ENCODE data around the gene GJC2. TPM values are rescaled to one million over a fixed set of nuclear protein-coding genes. Genes with fewer than 3 reads are reported as not detected.

GJC2 gene
- total RNA-seq, 2 experiments from 2014 or later: 0.17 to 0.25 TPM

DNA sequence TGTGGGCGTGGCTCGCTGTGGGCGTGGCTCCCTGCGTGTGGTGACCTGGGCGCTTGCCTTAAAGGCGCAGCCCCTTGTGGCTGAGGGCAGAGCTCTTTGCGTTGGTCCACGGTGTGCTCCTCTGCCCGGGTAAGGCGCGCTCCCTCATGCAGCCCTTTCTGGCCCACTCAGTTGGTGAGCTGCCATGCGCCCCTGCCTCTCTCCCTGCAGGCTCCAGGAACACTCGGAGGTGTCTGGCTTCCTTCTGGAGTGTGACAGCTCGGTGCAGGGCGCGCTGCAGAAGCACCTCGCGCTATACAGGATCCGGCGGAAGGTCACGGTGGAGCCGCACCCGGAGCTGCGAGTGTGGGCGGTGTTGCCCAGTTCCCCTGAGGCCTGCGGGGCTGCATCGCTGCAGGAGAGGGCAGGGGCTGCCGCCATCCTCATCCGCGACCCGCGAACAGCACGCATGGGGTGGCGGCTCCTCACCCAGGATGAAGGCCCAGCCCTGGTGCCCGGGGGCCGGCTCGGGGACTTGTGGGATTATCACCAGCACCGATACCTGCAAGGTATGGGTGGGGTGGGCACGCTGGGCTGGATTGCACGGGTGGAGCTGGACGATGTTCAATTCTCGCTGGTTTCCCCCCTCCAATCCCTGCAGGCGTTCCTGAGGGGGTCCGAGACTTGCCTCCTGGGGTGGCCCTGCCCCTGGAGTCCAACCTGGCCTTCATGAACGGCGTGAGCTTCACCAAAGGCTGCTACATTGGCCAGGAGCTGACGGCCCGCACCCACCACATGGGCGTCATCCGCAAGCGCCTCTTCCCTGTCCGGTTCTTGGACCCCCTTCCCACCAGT is 25.0 kb downstream of the GJC2 start:
- H3K4me3 Mint-ChIP-seq: no peak overlapping the region
- intact Hi-C loops (cut with micrococcal nuclease): loop anchor here (1.0 kb wide), 1 partner anchor 8 kb away; no protein-coding TSS in a partner anchor
- no peaks in the 10 kb centered on the region for H3K9me3 Mint-ChIP-seq
- no peak overlapping the region for H3K27ac Mint-ChIP-seq
- CTCF ChIA-PET: no interaction called here
- no peaks in the 10 kb centered on the region for H3K36me3 Mint-ChIP-seq (ENCODE audit: low read depth)
- no peak for DNase-seq
- no peaks in the 10 kb centered on the region for H3K27me3 Mint-ChIP-seq (ENCODE audit: low read depth)
- peaks cover 2% of the 10 kb centered on the region for H3K4me1 Mint-ChIP-seq (ENCODE audit: low read depth)

DNA sequence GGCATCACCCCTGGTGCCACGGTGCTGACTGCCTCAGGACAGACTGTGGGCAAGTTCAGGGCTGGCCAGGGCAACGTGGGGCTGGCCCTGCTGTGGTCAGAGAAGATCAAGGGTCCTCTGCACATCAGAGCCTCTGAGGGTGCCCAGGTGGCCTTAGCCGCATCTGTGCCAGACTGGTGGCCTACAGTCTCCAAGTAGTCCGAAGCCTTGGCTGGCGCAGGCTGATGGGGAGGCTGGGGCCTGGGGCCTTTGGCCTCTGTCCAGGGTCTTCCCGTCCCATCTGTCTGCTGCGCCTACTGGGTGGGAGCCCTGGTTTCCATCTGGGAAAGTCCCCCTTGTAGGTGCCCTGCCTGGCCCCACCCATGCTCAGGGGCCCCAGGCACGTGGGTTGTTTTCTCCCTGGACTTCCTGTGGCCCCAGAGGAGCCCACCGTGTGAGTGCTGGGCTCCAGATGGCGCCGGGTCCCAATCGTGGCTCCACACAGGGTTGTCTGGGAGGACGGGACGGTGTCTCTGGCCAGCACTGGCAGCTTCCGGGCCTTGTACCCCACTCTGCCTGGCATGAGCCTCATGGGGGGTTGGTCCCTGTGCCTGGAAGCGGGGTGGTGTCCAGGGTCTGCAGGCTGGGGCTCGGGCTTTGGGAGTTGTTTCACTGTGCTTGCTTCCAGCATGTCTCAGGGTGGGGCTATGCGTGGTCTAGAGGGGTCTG is 25.7 kb downstream of the GJC2 start:
- Mint-ChIP-seq H3K27ac (no peak overlapping the region), H3K36me3 (ENCODE audit: low read depth) (no peaks in the 10 kb centered on the region), H3K4me1 (ENCODE audit: low read depth) (peaks cover 2% of the 10 kb centered on the region), H3K27me3 (ENCODE audit: low read depth) (no peaks in the 10 kb centered on the region), H3K4me3 (no peak overlapping the region), H3K9me3 (no peaks in the 10 kb centered on the region)
- CTCF ChIA-PET: interaction anchor here (1.8 kb wide), 1 partner anchor 8 kb away, joined by 13 read pairs; no protein-coding TSS in a partner anchor
- intact Hi-C loops (cut with micrococcal nuclease): no loop called here
- no peak for DNase-seq

- no peak for DNase-seq
- Mint-ChIP-seq H3K4me3 (no peak overlapping the region), H3K9me3 (no peaks in the 10 kb centered on the region), H3K27me3 (ENCODE audit: low read depth) (no peaks in the 10 kb centered on the region), H3K4me1 (ENCODE audit: low read depth) (peaks cover 2% of the 10 kb centered on the region), H3K36me3 (ENCODE audit: low read depth) (no peaks in the 10 kb centered on the region), H3K27ac (no peak overlapping the region)
- CTCF ChIA-PET: interaction anchor here (1.8 kb wide), 1 partner anchor 9 kb away, joined by 13 read pairs; no protein-coding TSS in a partner anchor
- intact Hi-C loops (cut with micrococcal nuclease): no loop called here
Observed at GRCh38 chr1:228176024-228176395, 26.3 kb downstream of the GJC2 start.

GRCh38 chr1:228176461-228177182 is 26.9 kb downstream of the GJC2 start:
- CTCF ChIA-PET: interaction anchor here (1.8 kb wide), 1 partner anchor 9 kb away, joined by 13 read pairs; no protein-coding TSS in a partner anchor
- no peak for DNase-seq
- Mint-ChIP-seq H3K27me3 (ENCODE audit: low read depth) (no peaks in the 10 kb centered on the region), H3K36me3 (ENCODE audit: low read depth) (no peaks in the 10 kb centered on the region), H3K27ac (no peak overlapping the region), H3K4me1 (ENCODE audit: low read depth) (peaks cover 1% of the 10 kb centered on the region), H3K4me3 (no peak overlapping the region), H3K9me3 (no peaks in the 10 kb centered on the region)
- intact Hi-C loops (cut with micrococcal nuclease): no loop called here

DNA sequence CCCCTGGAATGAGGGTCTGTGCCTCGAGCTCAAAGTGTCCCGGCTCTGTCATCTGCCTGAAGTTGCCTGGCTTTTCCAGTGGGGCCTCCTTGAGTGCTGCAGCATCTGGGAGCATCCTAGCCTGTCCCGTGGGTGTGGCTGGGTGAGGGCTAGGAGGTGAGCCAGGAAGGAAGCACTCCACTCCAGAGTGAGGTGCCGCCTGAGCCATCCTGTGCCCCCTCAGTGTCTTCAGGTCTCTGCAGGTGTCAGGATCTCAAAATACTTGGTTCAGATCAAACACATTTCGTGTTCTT is 27.4 kb downstream of the GJC2 start:
- H3K27me3 Mint-ChIP-seq (ENCODE audit: low read depth): no peaks in the 10 kb centered on the region
- H3K4me3 Mint-ChIP-seq: no peak overlapping the region
- no peak overlapping the region for H3K27ac Mint-ChIP-seq
- DNase-seq: no peak
- CTCF ChIA-PET: interaction anchor here (1.8 kb wide), 1 partner anchor 10 kb away, joined by 13 read pairs; no protein-coding TSS in a partner anchor
- no peaks in the 10 kb centered on the region for H3K4me1 Mint-ChIP-seq (ENCODE audit: low read depth)
- intact Hi-C loops (cut with micrococcal nuclease): no loop called here
- no peaks in the 10 kb centered on the region for H3K36me3 Mint-ChIP-seq (ENCODE audit: low read depth)
- no peaks in the 10 kb centered on the region for H3K9me3 Mint-ChIP-seq

DNA sequence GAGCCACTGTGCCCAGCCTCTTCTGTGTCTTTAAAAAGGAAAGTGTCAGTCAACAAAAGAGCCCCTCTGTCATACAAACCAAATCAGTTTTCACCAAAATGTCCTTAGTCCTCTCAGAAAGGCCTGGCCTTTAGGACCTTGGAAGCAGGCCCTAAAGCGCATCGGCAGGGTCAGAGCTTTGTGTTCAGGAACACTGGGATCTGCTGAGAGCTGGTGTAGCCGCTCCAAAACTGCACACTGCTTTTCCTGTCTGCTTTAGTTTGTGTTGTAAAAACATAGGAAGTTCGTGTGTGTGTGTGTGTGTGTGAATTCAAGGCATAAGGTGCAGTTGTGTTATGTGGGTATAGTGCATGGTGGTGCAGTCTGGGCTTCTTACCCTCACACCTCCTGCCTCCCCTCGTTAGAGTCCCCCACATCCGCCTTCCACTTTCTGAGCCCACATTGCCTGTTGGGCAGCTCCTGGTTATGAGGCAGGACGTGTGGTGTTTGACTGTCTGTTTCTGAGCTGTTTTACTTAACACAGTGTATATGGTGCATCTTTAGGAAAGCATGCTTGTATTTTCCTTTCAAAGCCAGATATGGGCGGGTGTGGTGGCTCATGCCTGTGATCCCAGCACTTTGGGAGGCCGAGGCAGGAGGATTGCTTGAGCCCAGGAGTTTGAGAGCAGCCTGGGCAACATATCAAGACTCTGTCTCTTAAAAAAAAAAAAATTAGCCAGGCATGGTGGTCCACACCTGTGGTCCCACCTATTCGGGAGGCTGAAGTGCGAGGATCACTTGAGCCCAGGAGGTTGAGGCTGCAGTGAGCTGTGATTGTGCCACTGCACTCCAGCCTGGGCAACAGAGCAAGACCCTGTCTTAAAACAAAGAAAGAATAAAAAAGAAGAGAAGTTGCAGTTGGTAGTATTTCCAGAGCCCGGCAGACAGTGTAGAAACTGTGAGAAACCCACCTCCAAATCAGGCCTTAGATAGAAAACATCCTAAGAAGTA is 28.3 kb downstream of the GJC2 start:
- Mint-ChIP-seq H3K27me3 (ENCODE audit: low read depth) (no peaks in the 10 kb centered on the region), H3K4me1 (ENCODE audit: low read depth) (no peaks in the 10 kb centered on the region), H3K27ac (no peak overlapping the region)

GRCh38 chr1:228178737-228179684 is 29.3 kb downstream of the GJC2 start:
- no peak for DNase-seq
- Mint-ChIP-seq H3K4me3 (no peak overlapping the region), H3K36me3 (ENCODE audit: low read depth) (no peaks in the 10 kb centered on the region), H3K9me3 (no peaks in the 10 kb centered on the region), H3K27ac (no peak overlapping the region), H3K27me3 (ENCODE audit: low read depth) (no peaks in the 10 kb centered on the region), H3K4me1 (ENCODE audit: low read depth) (no peaks in the 10 kb centered on the region)
- CTCF ChIA-PET: interaction anchor here (0.6 to 1.5 kb wide), 4 partner anchors 9 to 48 kb away, joined by 3 to 5 read pairs (median 4); no protein-coding TSS in a partner anchor
- intact Hi-C loops (cut with micrococcal nuclease): no loop called here

More for the DNA sequence above, 28.3 kb downstream of the GJC2 start:
- Mint-ChIP-seq H3K9me3 (no peaks in the 10 kb centered on the region), H3K36me3 (ENCODE audit: low read depth) (no peaks in the 10 kb centered on the region), H3K4me3 (no peak overlapping the region)
- intact Hi-C loops (cut with micrococcal nuclease): no loop called here
- CTCF ChIA-PET: interaction anchor here (1.3 to 1.5 kb wide), 2 partner anchors 10 to 47 kb away, joined by 3 to 4 read pairs; no protein-coding TSS in a partner anchor
- no peak for DNase-seq

DNA sequence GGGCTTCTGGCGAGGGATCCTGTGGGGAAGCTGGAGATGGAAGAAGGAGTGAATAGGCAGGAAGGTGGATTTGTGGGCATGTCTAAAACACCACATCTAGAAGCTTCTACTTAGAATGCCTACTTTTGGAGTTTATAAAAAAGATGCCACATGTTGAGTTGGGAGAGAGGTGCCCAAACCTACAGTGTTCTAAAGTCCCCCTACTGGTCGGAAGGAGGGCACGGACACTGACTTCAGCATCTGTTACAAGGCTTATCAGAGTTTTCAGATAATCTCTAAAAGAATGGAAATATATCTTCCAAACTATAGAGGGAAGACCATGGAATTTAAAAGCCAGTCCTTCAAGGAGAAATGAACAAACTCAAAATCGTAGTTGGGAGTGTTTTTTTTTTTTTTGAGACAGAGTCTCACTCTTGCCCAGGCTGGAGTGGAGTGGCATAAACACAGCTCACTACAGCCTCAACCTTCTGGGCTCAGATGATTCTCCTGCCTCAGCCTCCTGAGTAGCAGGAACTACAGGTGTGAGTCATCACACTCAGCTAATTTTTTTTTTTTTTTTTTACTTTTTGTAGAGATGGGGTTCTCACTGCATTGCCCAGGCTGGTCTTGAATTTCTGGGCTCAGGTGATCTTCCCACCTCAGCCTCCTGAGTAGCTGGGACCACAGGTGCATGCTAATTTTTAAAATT is 30.7 kb downstream of the GJC2 start:
- intact Hi-C loops (cut with micrococcal nuclease): no loop called here
- H3K4me1 Mint-ChIP-seq (ENCODE audit: low read depth): no peaks in the 10 kb centered on the region
- CTCF ChIA-PET: interaction anchor here (0.7 to 1.6 kb wide), 4 partner anchors 13 to 276 kb away, joined by 3 to 9 read pairs (median 5); no protein-coding TSS in a partner anchor
- no peak for DNase-seq
- no peaks in the 10 kb centered on the region for H3K36me3 Mint-ChIP-seq (ENCODE audit: low read depth)
- H3K27me3 Mint-ChIP-seq (ENCODE audit: low read depth): no peaks in the 10 kb centered on the region
- no peak overlapping the region for H3K4me3 Mint-ChIP-seq
- no peak overlapping the region for H3K27ac Mint-ChIP-seq
- no peaks in the 10 kb centered on the region for H3K9me3 Mint-ChIP-seq

GRCh38 chr1:228180959-228181644 is 31.4 kb downstream of the GJC2 start:
- no peak overlapping the region for H3K27ac Mint-ChIP-seq

DNA sequence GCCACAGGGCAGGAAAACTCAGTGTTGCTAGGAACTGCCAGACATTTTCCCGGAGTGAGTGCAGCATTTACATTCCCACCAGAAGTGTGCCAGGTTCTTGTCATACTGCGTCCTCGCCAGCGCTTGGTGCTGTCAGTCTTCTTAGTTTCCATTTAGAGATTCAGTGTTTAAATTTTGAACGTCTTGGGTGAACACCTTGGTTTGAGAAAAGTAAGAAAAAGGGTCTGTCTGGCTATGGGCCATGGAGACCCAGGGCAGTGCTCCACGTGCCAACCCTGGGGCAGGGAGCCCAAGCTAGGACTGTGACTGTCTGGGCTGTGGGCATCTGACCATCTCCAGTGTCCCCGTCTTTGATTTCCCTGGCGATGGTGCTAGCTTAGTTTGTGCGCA is 31.9 kb downstream of the GJC2 start:
- Mint-ChIP-seq H3K4me3 (no peak overlapping the region), H3K9me3 (no peaks in the 10 kb centered on the region), H3K27ac (no peak overlapping the region), H3K36me3 (ENCODE audit: low read depth) (no peaks in the 10 kb centered on the region), H3K27me3 (ENCODE audit: low read depth) (no peaks in the 10 kb centered on the region), H3K4me1 (ENCODE audit: low read depth) (peaks cover 7% of the 10 kb centered on the region)
- CTCF ChIA-PET: interaction anchor here (0.9 to 1.4 kb wide), 2 partner anchors 12 to 182 kb away, joined by 3 to 5 read pairs; no protein-coding TSS in a partner anchor
- DNase-seq: no peak
- intact Hi-C loops (cut with micrococcal nuclease): no loop called here

More at GRCh38 chr1:228180959-228181644, 31.4 kb downstream of the GJC2 start:
- H3K9me3 Mint-ChIP-seq: no peaks in the 10 kb centered on the region
- no peaks in the 10 kb centered on the region for H3K27me3 Mint-ChIP-seq (ENCODE audit: low read depth)
- no peak for DNase-seq
- H3K4me3 Mint-ChIP-seq: no peak overlapping the region
- no peaks in the 10 kb centered on the region for H3K36me3 Mint-ChIP-seq (ENCODE audit: low read depth)
- CTCF ChIA-PET: interaction anchor here (0.7 to 1.6 kb wide), 5 partner anchors 12 to 275 kb away, joined by 3 to 9 read pairs (median 5); no protein-coding TSS in a partner anchor
- peaks cover 6% of the 10 kb centered on the region for H3K4me1 Mint-ChIP-seq (ENCODE audit: low read depth)
- intact Hi-C loops (cut with micrococcal nuclease): no loop called here
